Osteocyte (in vitro differentiated cells): ENCODE results near the gene PELI2. TPM values are rescaled to one million over a fixed set of nuclear protein-coding genes. Genes with fewer than 3 reads are reported as not detected.

Source experiments
- DNase-seq: peaks from one replicate; pipeline ENCODE4 v3.0.0; 2021; ENCODE audit warnings: mixed read lengths; ENCODE audit not compliant: unreplicated experiment; ENCODE audit errors: extremely low spot score
- H3K27ac Mint-ChIP-seq: one replicate; pipeline ENCODE4 v1.8.0; 2021; ENCODE audit warnings: mild to moderate bottlenecking, mixed read lengths; ENCODE audit not compliant: unreplicated experiment
- H3K27me3 Mint-ChIP-seq: one replicate; pipeline ENCODE4 v1.8.0; 2021; ENCODE audit warnings: mixed read lengths; ENCODE audit not compliant: unreplicated experiment
- H3K36me3 Mint-ChIP-seq: one replicate; pipeline ENCODE4 v1.8.0; 2021; ENCODE audit warnings: mixed read lengths; ENCODE audit not compliant: unreplicated experiment
- H3K4me1 Mint-ChIP-seq: one replicate; pipeline ENCODE4 v1.8.0; 2021; ENCODE audit warnings: mixed read lengths; ENCODE audit not compliant: unreplicated experiment
- H3K4me3 Mint-ChIP-seq: one replicate; pipeline ENCODE4 v1.8.0; 2021; ENCODE audit warnings: mild to moderate bottlenecking, moderate library complexity, mixed read lengths; ENCODE audit not compliant: unreplicated experiment
- H3K9me3 Mint-ChIP-seq: one replicate; pipeline ENCODE4 v1.8.0; 2021; ENCODE audit warnings: mixed read lengths; ENCODE audit not compliant: unreplicated experiment
- CTCF ChIP-seq: fragments of 200-600 bp; sonication (generic); IDR thresholded peaks from 2 replicates; pipeline ENCODE4 v1.5.0; 2021; ENCODE audit warnings: antibody characterized with exemption, mild to moderate bottlenecking, moderate library complexity
- total RNA-seq: library from RNA; stranded (reverse); gene quantifications from 2 replicates; pipeline ENCODE4 v1.2.1, GENCODE V29; 2021

PELI2 gene
- total RNA-seq, 1 donor from 2014 or later: 15.0 TPM

- Mint-ChIP-seq H3K27me3 (no peaks in the 10 kb centered on the region), H3K27ac (no peak overlapping the region), H3K4me1 (peaks cover 25% of the 10 kb centered on the region), H3K9me3 (no peaks in the 10 kb centered on the region), H3K36me3 (no peaks in the 10 kb centered on the region), H3K4me3 (no peak overlapping the region)
- TF ChIP-seq CTCF: no peak
- peak; percentile 48 for DNase-seq
Measured at GRCh38 chr14:56198438-56198837, 80.2 kb downstream of the PELI2 start.

DNA sequence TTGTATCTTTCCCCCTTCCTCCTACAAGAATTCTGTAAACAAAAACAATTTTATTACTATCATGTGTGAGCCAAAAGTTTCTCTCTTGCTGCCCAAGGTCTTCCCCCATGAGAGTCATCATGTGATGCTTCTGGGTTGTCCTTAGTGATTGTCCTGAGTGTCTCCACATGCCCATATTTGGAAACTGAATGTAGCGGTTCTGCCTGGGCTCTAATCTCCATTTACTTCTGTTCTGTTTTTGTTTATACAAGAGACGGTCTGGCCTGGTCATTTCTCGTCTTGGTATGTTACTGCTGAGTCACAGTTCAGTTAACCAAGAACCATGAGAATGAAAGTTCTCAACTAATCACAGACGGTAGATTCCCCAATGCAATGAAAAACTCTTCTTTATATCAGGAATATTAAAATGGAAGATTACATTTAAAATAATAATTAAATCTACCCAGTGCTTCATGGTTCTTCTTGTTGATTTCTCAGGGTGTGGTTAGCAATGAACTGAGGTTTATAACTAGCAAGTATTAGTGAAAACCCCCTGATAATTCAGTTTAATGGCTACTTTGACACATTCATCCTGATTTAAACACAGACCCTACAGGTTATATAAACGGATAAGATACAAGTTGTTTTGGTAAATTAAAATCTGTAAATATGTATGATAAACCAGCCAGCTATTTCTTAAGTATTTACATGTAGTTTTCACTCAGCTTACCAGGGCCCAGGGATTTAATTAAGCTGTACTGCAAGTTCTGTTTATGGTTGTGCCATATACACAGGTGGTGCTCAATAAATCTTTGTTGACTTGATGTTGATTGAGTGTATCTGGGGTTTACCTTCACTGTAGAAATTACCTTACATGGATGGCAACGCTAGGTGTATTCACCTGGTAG lies 81.1 kb downstream of the PELI2 start:
- peak; percentile 72 for DNase-seq
- Mint-ChIP-seq H3K27ac (no peak overlapping the region), H3K4me3 (no peak overlapping the region), H3K36me3 (no peaks in the 10 kb centered on the region), H3K9me3 (no peaks in the 10 kb centered on the region), H3K27me3 (no peaks in the 10 kb centered on the region), H3K4me1 (peaks cover 22% of the 10 kb centered on the region)
- TF ChIP-seq CTCF: no peak

DNA sequence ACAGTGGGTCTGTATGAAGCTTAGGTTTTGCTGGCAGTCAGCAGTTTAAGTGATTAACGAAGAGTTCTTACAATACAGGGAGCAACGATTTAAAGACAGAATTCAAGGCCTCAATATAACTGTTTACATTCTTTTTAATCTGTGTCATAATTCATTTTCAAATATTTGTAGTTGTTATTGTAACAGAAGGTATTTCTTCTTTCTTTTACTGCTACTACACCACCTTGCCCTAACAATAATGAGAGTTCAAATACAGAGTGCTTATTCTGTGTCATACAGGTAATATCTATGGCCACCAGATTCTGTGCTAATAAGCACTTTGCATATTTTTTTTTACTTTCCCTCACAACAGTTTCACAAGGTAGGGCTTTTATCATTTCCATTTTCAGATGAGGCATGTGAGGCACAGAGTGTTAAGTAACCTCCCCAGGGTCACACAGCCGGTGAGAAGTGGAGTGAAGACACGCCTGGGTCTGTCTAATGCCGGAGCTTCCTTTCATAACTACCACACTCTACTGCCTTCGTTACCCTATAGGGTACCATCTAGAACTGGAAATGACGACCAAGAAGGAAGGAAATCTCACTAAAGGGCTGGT lies 81.9 kb downstream of the PELI2 start:
- no peaks in the 10 kb centered on the region for H3K9me3 Mint-ChIP-seq
- no peak overlapping the region for H3K27ac Mint-ChIP-seq
- H3K4me1 Mint-ChIP-seq: peaks cover 17% of the 10 kb centered on the region
- no peak for TF ChIP-seq CTCF
- no peaks in the 10 kb centered on the region for H3K36me3 Mint-ChIP-seq
- no peak for DNase-seq
- no peak overlapping the region for H3K4me3 Mint-ChIP-seq
- no peaks in the 10 kb centered on the region for H3K27me3 Mint-ChIP-seq

- TF ChIP-seq CTCF: no peak
- no peaks in the 10 kb centered on the region for H3K4me1 Mint-ChIP-seq
- H3K4me3 Mint-ChIP-seq: no peak overlapping the region
- no peaks in the 10 kb centered on the region for H3K9me3 Mint-ChIP-seq
- no peaks in the 10 kb centered on the region for H3K27me3 Mint-ChIP-seq
- no peak overlapping the region for H3K27ac Mint-ChIP-seq
- no peaks in the 10 kb centered on the region for H3K36me3 Mint-ChIP-seq
- peak; percentile 30 for DNase-seq
Measured at GRCh38 chr14:56202256-56202655, 84.0 kb downstream of the PELI2 start.

- no peaks in the 10 kb centered on the region for H3K27me3 Mint-ChIP-seq
- no peak overlapping the region for H3K27ac Mint-ChIP-seq
- TF ChIP-seq CTCF: no peak
- H3K9me3 Mint-ChIP-seq: no peaks in the 10 kb centered on the region
- no peaks in the 10 kb centered on the region for H3K36me3 Mint-ChIP-seq
- peaks cover 8% of the 10 kb centered on the region for H3K4me1 Mint-ChIP-seq
- no peak for DNase-seq
- no peak overlapping the region for H3K4me3 Mint-ChIP-seq
Measured at GRCh38 chr14:56205881-56206280, 87.7 kb downstream of the PELI2 start.
